Measurements from ENCODE around the gene FBXW4.

Gene FBXW4

DNA sequence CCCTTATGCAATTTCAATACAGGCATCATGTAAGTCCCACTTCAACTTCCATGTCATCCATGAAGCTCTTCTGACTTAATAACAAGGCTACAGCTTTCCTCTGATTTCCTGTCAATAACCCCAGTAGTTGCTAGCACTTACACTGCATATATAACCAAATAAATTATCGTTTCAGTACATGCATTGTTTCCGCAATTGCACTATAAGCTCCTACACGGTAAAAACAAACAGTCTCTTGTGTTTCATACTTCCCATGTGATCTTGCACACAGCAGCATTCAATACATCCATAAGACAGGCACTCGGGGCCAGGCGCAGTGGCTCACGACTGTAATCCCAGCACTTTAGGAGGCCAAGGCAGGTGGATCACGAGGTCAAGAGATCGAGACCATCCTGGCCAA, 41.4 kb downstream of the FBXW4 start:
- Histone ChIP-seq H2BK120ac (ENCODE audit: low read depth, low read length) (no peak overlapping the region), H3K79me1 (ENCODE audit: low read length) (no peaks in the 10 kb centered on the region), H3K4me3 (ENCODE audit: low read length) (no peak overlapping the region), H3K79me2 (ENCODE audit: control insufficient read depth, insufficient read depth, low read length) (no peaks in the 10 kb centered on the region), H3K36me3 (ENCODE audit: control insufficient read depth, insufficient read depth, low read length) (peaks cover 1% of the 10 kb centered on the region), H3K4me1 (ENCODE audit: control insufficient read depth, low read depth, low read length) (no peaks in the 10 kb centered on the region), H3K27me3 (ENCODE audit: insufficient read depth, low read length, poor library complexity) (no peaks in the 10 kb centered on the region), H3K4ac (ENCODE audit: low read depth, low read length) (no peak overlapping the region), H2BK15ac (replicated peaks; ENCODE audit: low read depth) (no peak overlapping the region), H2AK5ac (ENCODE audit: low read length) (no peak overlapping the region), H3K9ac (ENCODE audit: low read length) (no peak overlapping the region), H4K8ac (ENCODE audit: low read depth, low read length) (no peak overlapping the region), H3K23ac (ENCODE audit: low read length) (no peak overlapping the region), H3K56ac (ENCODE audit: low read length) (no peak overlapping the region), H3K4me2 (ENCODE audit: low read length) (no peak overlapping the region), H2BK5ac (ENCODE audit: low read length) (no peak overlapping the region), H3K27ac (ENCODE audit: low read depth, low read length) (no peak overlapping the region), H3K18ac (ENCODE audit: low read length) (no peak overlapping the region), H4K5ac (ENCODE audit: low read length) (no peak overlapping the region)
- no peak for DNase-seq
- no CpG with 5 or more reads among the region's 8 CpGs for WGBS (ENCODE audit: extremely low coverage, insufficient coverage, low lambda C conversion rate)

DNA sequence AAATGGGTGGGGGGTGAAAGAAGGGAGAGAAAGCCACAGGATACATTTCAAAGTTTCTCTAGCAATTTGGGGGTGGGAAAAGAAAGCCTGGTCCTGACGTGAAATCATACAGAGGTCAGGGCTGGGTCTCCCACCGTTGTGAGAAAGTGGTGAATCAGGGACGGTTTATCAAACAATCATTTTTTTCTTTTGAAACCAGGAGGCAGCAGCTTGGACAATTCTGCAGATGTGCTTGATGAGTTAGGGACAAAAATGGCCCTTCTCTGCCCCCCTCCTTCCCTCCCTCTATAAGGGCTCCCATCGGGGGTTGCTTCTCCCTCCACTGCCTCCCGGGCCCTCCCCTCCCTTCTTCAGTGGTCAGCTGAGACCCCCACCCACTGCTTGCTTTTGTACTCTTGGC, 43.6 kb downstream of the FBXW4 start:
- H3K27ac ChIP-seq (ENCODE audit: low read depth, low read length): no peak overlapping the region
- H3K79me2 ChIP-seq (ENCODE audit: control insufficient read depth, insufficient read depth, low read length): no peaks in the 10 kb centered on the region
- H3K9ac ChIP-seq (ENCODE audit: low read length): no peak overlapping the region
- no peak overlapping the region for H4K5ac ChIP-seq (ENCODE audit: low read length)
- H3K36me3 ChIP-seq (ENCODE audit: control insufficient read depth, insufficient read depth, low read length): no peaks in the 10 kb centered on the region
- H3K27me3 ChIP-seq (ENCODE audit: insufficient read depth, low read length, poor library complexity): no peaks in the 10 kb centered on the region
- H3K56ac ChIP-seq (ENCODE audit: low read length): no peak overlapping the region
- H3K4me1 ChIP-seq (ENCODE audit: control insufficient read depth, low read depth, low read length): no peaks in the 10 kb centered on the region
- no peak overlapping the region for H2AK5ac ChIP-seq (ENCODE audit: low read length)
- no peak overlapping the region for H3K4me2 ChIP-seq (ENCODE audit: low read length)
- no peak overlapping the region for H3K18ac ChIP-seq (ENCODE audit: low read length)
- DNase-seq: no peak
- no peak overlapping the region for H3K4ac ChIP-seq (ENCODE audit: low read depth, low read length)
- no peak overlapping the region for H2BK15ac ChIP-seq (replicated peaks; ENCODE audit: low read depth)
- no peak overlapping the region for H2BK5ac ChIP-seq (ENCODE audit: low read length)
- no peaks in the 10 kb centered on the region for H3K79me1 ChIP-seq (ENCODE audit: low read length)
- H3K4me3 ChIP-seq (ENCODE audit: low read length): no peak overlapping the region
- no peak overlapping the region for H3K23ac ChIP-seq (ENCODE audit: low read length)
- H4K8ac ChIP-seq (ENCODE audit: low read depth, low read length): no peak overlapping the region
- no CpG with 5 or more reads among the region's 5 CpGs for WGBS (ENCODE audit: extremely low coverage, insufficient coverage, low lambda C conversion rate)
- no peak overlapping the region for H2BK120ac ChIP-seq (ENCODE audit: low read depth, low read length)

DNA sequence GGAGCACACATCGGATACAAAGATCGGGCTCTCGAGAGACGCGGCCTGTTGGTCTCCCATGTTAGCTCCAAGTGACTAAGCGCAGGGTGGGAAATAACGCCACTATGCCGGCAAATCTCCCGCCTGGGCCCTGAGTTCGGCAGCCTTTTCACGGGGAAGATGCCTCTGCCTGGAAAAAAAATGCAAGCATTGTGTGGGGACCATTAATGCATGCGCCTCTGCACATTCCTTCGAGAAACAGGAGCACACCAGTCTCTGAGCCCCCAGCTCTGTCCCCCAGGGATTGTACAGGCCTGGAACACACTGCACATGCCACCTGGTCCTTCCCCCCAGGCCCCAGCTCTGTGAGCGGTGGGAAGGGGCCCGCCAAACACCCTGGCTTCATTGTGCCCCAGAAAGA, 44.1 kb downstream of the FBXW4 start:
- H2BK120ac ChIP-seq (ENCODE audit: low read depth, low read length): no peak overlapping the region
- no peak overlapping the region for H2BK5ac ChIP-seq (ENCODE audit: low read length)
- no peak overlapping the region for H3K18ac ChIP-seq (ENCODE audit: low read length)
- H2AK5ac ChIP-seq (ENCODE audit: low read length): no peak overlapping the region
- no peaks in the 10 kb centered on the region for H3K79me2 ChIP-seq (ENCODE audit: control insufficient read depth, insufficient read depth, low read length)
- no CpG with 5 or more reads among the region's 15 CpGs for WGBS (ENCODE audit: extremely low coverage, insufficient coverage, low lambda C conversion rate)
- no peak overlapping the region for H2BK15ac ChIP-seq (replicated peaks; ENCODE audit: low read depth)
- H3K9ac ChIP-seq (ENCODE audit: low read length): no peak overlapping the region
- H3K4me1 ChIP-seq (ENCODE audit: control insufficient read depth, low read depth, low read length): no peaks in the 10 kb centered on the region
- no peaks in the 10 kb centered on the region for H3K27me3 ChIP-seq (ENCODE audit: insufficient read depth, low read length, poor library complexity)
- H4K5ac ChIP-seq (ENCODE audit: low read length): no peak overlapping the region
- no peaks in the 10 kb centered on the region for H3K36me3 ChIP-seq (ENCODE audit: control insufficient read depth, insufficient read depth, low read length)
- H3K27ac ChIP-seq (ENCODE audit: low read depth, low read length): no peak overlapping the region
- H3K4me3 ChIP-seq (ENCODE audit: low read length): no peak overlapping the region
- no peak overlapping the region for H3K4me2 ChIP-seq (ENCODE audit: low read length)
- no peak overlapping the region for H3K56ac ChIP-seq (ENCODE audit: low read length)
- no peak overlapping the region for H3K23ac ChIP-seq (ENCODE audit: low read length)
- H4K8ac ChIP-seq (ENCODE audit: low read depth, low read length): no peak overlapping the region
- H3K79me1 ChIP-seq (ENCODE audit: low read length): no peaks in the 10 kb centered on the region
- no peak overlapping the region for H3K4ac ChIP-seq (ENCODE audit: low read depth, low read length)
- DNase-seq: no peak

DNA sequence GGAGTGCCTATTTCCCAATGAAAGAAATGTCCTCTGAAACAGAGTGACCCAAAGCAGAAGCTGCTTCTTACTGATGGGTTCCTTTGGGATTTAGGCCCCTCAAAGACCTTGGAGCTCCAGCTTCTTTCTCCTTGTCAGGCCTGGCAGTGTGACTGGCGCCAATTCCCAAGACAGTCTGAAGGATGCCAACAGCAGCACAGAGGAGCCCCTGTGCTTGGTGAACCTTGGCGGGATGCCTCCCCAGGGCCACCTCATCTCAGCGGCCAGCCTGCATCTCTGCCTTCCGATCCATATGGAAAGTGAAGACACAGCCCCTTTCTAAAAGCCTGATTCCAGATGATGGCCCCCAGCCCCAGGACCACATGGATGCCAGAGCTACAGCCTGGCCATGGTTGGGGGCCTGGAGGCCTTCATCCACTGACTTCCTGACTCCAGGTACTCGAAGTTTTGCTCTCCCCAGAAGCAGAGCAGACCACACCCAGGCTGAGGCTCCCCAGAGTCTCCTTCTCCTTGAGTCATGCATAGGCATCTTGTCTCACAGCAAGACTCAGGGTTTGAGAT, 45.4 kb downstream of the FBXW4 start:
- H3K4me2 ChIP-seq (ENCODE audit: low read length): no peak overlapping the region
- no peak overlapping the region for H3K27ac ChIP-seq (ENCODE audit: low read depth, low read length)
- peaks cover 3% of the 10 kb centered on the region for H3K4me1 ChIP-seq (ENCODE audit: control insufficient read depth, low read depth, low read length)
- no peak overlapping the region for H2BK120ac ChIP-seq (ENCODE audit: low read depth, low read length)
- H3K36me3 ChIP-seq (ENCODE audit: control insufficient read depth, insufficient read depth, low read length): no peaks in the 10 kb centered on the region
- no CpG with 5 or more reads among the region's 5 CpGs for WGBS (ENCODE audit: extremely low coverage, insufficient coverage, low lambda C conversion rate)
- H3K79me2 ChIP-seq (ENCODE audit: control insufficient read depth, insufficient read depth, low read length): no peaks in the 10 kb centered on the region
- H4K5ac ChIP-seq (ENCODE audit: low read length): no peak overlapping the region
- no peak for DNase-seq
- no peaks in the 10 kb centered on the region for H3K79me1 ChIP-seq (ENCODE audit: low read length)
- no peak overlapping the region for H3K4me3 ChIP-seq (ENCODE audit: low read length)
- H3K23ac ChIP-seq (ENCODE audit: low read length): no peak overlapping the region
- no peak overlapping the region for H3K4ac ChIP-seq (ENCODE audit: low read depth, low read length)
- H3K27me3 ChIP-seq (ENCODE audit: insufficient read depth, low read length, poor library complexity): no peaks in the 10 kb centered on the region
- no peak overlapping the region for H3K18ac ChIP-seq (ENCODE audit: low read length)
- no peak overlapping the region for H3K56ac ChIP-seq (ENCODE audit: low read length)
- no peak overlapping the region for H2AK5ac ChIP-seq (ENCODE audit: low read length)
- H2BK15ac ChIP-seq (replicated peaks; ENCODE audit: low read depth): no peak overlapping the region
- no peak overlapping the region for H3K9ac ChIP-seq (ENCODE audit: low read length)
- no peak overlapping the region for H2BK5ac ChIP-seq (ENCODE audit: low read length)
- H4K8ac ChIP-seq (ENCODE audit: low read depth, low read length): no peak overlapping the region

DNA sequence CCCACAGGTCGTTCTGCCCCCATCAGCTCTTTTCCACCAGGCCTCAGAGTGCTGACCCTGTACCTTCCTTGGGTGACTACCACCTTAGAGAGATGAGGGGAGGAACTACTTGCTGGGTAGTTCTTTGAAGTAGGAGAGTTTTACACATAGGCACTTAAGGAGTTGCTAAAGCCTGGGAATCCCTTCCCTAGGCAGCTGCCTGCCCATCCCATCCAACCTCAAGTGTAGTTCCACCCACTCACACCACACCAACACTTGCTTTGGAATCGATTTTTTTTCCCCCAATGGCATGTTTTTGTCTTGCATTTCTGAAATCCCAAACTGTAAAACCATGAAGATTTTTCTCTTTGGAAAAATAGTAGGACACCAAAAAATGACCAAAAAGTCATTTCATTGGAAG, 47.7 kb downstream of the FBXW4 start:
- Histone ChIP-seq H3K79me2 (ENCODE audit: control insufficient read depth, insufficient read depth, low read length) (no peaks in the 10 kb centered on the region), H3K36me3 (ENCODE audit: control insufficient read depth, insufficient read depth, low read length) (no peaks in the 10 kb centered on the region), H4K5ac (ENCODE audit: low read length) (no peak overlapping the region), H2BK120ac (ENCODE audit: low read depth, low read length) (no peak overlapping the region), H3K27me3 (ENCODE audit: insufficient read depth, low read length, poor library complexity) (no peaks in the 10 kb centered on the region), H3K18ac (ENCODE audit: low read length) (no peak overlapping the region), H3K23ac (ENCODE audit: low read length) (no peak overlapping the region), H3K4ac (ENCODE audit: low read depth, low read length) (no peak overlapping the region), H3K4me3 (ENCODE audit: low read length) (no peak overlapping the region), H3K4me1 (ENCODE audit: control insufficient read depth, low read depth, low read length) (peaks cover 12% of the 10 kb centered on the region), H3K4me2 (ENCODE audit: low read length) (no peak overlapping the region), H3K56ac (ENCODE audit: low read length) (no peak overlapping the region), H3K79me1 (ENCODE audit: low read length) (no peaks in the 10 kb centered on the region), H4K8ac (ENCODE audit: low read depth, low read length) (no peak overlapping the region), H2BK5ac (ENCODE audit: low read length) (no peak overlapping the region), H2AK5ac (ENCODE audit: low read length) (no peak overlapping the region), H2BK15ac (replicated peaks; ENCODE audit: low read depth) (no peak overlapping the region), H3K9ac (ENCODE audit: low read length) (no peak overlapping the region), H3K27ac (ENCODE audit: low read depth, low read length) (no peak overlapping the region)
- DNase-seq: no peak
- WGBS (ENCODE audit: extremely low coverage, insufficient coverage, low lambda C conversion rate): no CpG with 5 or more reads among the region's 2 CpGs

DNA sequence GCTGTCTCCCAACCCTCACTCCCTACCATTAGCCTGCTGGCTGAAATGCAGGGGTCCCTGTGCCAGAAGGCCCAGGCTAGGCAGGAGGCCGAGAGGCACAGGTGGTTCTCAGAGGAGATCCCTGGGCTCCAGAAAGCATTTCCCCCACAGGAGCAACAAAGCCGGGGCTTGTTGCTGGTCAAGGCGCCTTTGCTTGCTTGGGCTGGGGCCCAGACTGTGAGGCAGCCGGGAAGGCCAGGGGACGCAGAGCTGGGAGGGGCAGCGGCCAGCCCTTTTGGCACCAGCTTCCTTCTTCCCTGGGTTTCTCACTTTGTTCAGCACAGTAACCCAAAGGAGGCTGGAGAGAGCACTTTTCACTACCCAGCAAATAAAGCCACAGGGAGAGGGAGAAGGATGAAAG, 48.6 kb downstream of the FBXW4 start:
- H3K4me1 ChIP-seq (ENCODE audit: control insufficient read depth, low read depth, low read length): peaks cover 12% of the 10 kb centered on the region
- H2AK5ac ChIP-seq (ENCODE audit: low read length): no peak overlapping the region
- H3K27me3 ChIP-seq (ENCODE audit: insufficient read depth, low read length, poor library complexity): no peaks in the 10 kb centered on the region
- H3K56ac ChIP-seq (ENCODE audit: low read length): no peak overlapping the region
- no peak overlapping the region for H2BK5ac ChIP-seq (ENCODE audit: low read length)
- H4K8ac ChIP-seq (ENCODE audit: low read depth, low read length): no peak overlapping the region
- no peaks in the 10 kb centered on the region for H3K79me2 ChIP-seq (ENCODE audit: control insufficient read depth, insufficient read depth, low read length)
- no peak for DNase-seq
- no peak overlapping the region for H3K4me2 ChIP-seq (ENCODE audit: low read length)
- no peak overlapping the region for H3K9ac ChIP-seq (ENCODE audit: low read length)
- no peak overlapping the region for H3K23ac ChIP-seq (ENCODE audit: low read length)
- no peaks in the 10 kb centered on the region for H3K36me3 ChIP-seq (ENCODE audit: control insufficient read depth, insufficient read depth, low read length)
- H3K79me1 ChIP-seq (ENCODE audit: low read length): no peaks in the 10 kb centered on the region
- H3K27ac ChIP-seq (ENCODE audit: low read depth, low read length): no peak overlapping the region
- no peak overlapping the region for H4K5ac ChIP-seq (ENCODE audit: low read length)
- H3K4me3 ChIP-seq (ENCODE audit: low read length): no peak overlapping the region
- H2BK120ac ChIP-seq (ENCODE audit: low read depth, low read length): no peak overlapping the region
- no peak overlapping the region for H3K18ac ChIP-seq (ENCODE audit: low read length)
- WGBS (ENCODE audit: extremely low coverage, insufficient coverage, low lambda C conversion rate): no CpG with 5 or more reads among the region's 6 CpGs
- no peak overlapping the region for H2BK15ac ChIP-seq (replicated peaks; ENCODE audit: low read depth)
- no peak overlapping the region for H3K4ac ChIP-seq (ENCODE audit: low read depth, low read length)
